Activated T-helper 1 cell treated with anti-CD3 and anti-CD28 coated beads, Interleukin-12 subunit alpha, Interleukin-12 subunit beta, Interleukin-2, Interleukin-4 antibody, amounts not matched to agents 30 ng/mL and 10 ng/mL and 1 ng/mL, durations not matched to agents 14 hours and 24 hours and 36 hours (primary cell): ENCODE results near the gene MDC1. TPM values are rescaled to one million over a fixed set of nuclear protein-coding genes. Genes with fewer than 3 reads are reported as not detected.

Source experiments
- DNase-seq: peaks from one replicate; pipeline ENCODE4 v3.0.0; 2021; ENCODE audit warnings: low spot score
- H3K27ac Mint-ChIP-seq: one replicate; pipeline ENCODE4 v1.8.0; 2021; ENCODE audit warnings: mild to moderate bottlenecking, mixed read lengths
- H3K27me3 Mint-ChIP-seq: one replicate; pipeline ENCODE4 v1.8.0; 2022; ENCODE audit warnings: mild to moderate bottlenecking, moderate library complexity, mixed read lengths; ENCODE audit not compliant: insufficient read depth
- H3K36me3 Mint-ChIP-seq: one replicate; pipeline ENCODE4 v1.8.0; 2021; ENCODE audit warnings: low read depth, mixed read lengths
- H3K4me1 Mint-ChIP-seq: one replicate; pipeline ENCODE4 v1.8.0; 2021; ENCODE audit warnings: low read depth, mixed read lengths
- H3K4me3 Mint-ChIP-seq: one replicate; pipeline ENCODE4 v1.8.0; 2021; ENCODE audit warnings: mild to moderate bottlenecking, moderate library complexity, mixed read lengths
- H3K9me3 Mint-ChIP-seq: one replicate; pipeline ENCODE4 v1.8.0; 2021; ENCODE audit warnings: mixed read lengths
- intact Hi-C: fragments of 100-400 bp; cut with micrococcal nuclease; formaldehyde crosslinking; loops from one replicate; pipeline ENCODE4 v1.15.1; 2024
- total RNA-seq: library from RNA; stranded (reverse); gene quantifications from 2 replicates; pipeline ENCODE4 v1.2.3, GENCODE V29; 2022

The MDC1 gene
- total RNA-seq, 1 donor from 2014 or later, result 93.7 TPM

- Mint-ChIP-seq H3K4me1 (peaks cover 46% of the 10 kb centered on the region), H3K36me3 (peaks cover 57% of the 10 kb centered on the region), H3K27ac (peak overlapping the region; percentile 92), H3K27me3 (no peaks in the 10 kb centered on the region), H3K9me3 (no peaks in the 10 kb centered on the region), H3K4me3 (peak overlapping the region; percentile 94)
- DNase-seq, result peak; percentile 45
- intact Hi-C loops, result loop anchor here (5.0 to 10.0 kb wide), 3 partner anchors 360 to 808 kb away; partner anchors contain the start of genes POLR1H, PPP1R11 and TRIM39
Observed at GRCh38 chr6:30684386-30685156, 32.5 kb downstream of the MDC1 start.

DNA sequence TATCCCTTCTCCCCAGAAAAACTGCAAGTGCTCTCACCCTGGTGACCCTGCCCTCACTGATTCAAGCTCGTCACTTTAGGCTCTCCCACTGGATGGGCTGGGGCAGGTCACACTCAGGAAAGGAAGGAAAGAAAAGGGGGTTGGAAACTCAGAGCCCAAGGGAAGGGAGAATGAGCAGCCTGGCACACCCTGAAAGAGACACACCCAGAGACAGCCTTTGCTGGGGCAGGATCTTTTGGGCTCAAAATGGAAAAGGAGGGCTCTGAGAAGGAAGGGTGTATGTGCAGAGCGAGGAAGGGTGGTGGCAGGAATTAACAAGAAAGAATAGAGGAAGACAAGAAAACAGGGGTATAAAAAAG is 33.1 kb downstream of the MDC1 start:
- peak overlapping the region; percentile 92 for H3K27ac Mint-ChIP-seq
- H3K4me3 Mint-ChIP-seq, result peak overlapping the region; percentile 94
- H3K9me3 Mint-ChIP-seq, result no peaks in the 10 kb centered on the region
- peaks cover 46% of the 10 kb centered on the region for H3K4me1 Mint-ChIP-seq
- no peak for DNase-seq
- H3K27me3 Mint-ChIP-seq, result no peaks in the 10 kb centered on the region
- peaks cover 63% of the 10 kb centered on the region for H3K36me3 Mint-ChIP-seq
- intact Hi-C loops, result loop anchor here (2.0 to 10.0 kb wide), 4 partner anchors 231 to 808 kb away; partner anchors contain the start of genes POLR1H, PPP1R11, TRIM39 and VARS2

DNA sequence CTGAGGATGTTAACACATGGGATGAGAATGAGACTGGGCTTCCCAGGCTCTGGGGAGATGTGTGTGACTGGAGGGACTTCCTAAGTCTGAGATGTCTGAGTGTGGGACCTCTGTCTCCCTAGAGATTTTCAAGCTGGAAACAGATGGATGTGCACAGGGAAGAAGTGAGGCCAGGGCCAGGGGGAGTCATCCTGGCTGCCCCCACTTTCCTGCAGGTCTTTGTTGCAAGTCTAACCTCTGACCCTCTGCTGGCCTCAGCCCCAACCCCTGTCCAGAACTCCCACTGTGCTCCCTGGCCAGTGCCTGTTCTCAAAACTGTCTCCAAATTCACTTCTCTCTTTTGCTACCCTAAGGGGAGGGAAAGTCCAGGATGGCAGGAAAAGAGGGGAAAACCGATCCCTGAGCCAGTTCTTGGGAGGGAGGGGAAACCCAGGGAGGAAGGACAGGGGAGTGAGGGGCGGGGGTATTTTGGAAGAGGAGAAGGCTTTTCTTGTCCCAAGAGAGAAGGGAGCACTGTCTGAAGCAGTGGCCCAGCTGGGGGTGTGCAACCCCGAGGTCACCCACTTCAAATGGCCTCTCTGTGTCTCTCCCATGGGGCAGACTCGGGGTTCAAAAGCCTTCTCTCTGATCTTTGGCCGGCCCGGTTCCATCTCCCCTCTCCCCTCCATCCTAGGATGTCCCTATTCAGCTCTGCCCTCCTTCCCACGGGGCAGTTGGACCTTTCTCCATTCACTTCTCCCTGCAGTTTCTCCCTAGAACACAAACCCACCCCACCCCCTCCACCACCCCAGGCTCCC is 33.7 kb downstream of the MDC1 start:
- no peak for DNase-seq
- H3K4me1 Mint-ChIP-seq, result peaks cover 44% of the 10 kb centered on the region
- peak overlapping the region; percentile 94 for H3K4me3 Mint-ChIP-seq
- peak overlapping the region; percentile 92 for H3K27ac Mint-ChIP-seq
- no peaks in the 10 kb centered on the region for H3K9me3 Mint-ChIP-seq
- peaks cover 66% of the 10 kb centered on the region for H3K36me3 Mint-ChIP-seq
- intact Hi-C loops, result loop anchor here (2.0 to 10.0 kb wide), 4 partner anchors 231 to 809 kb away; partner anchors contain the start of genes POLR1H, PPP1R11, TRIM39 and VARS2
- H3K27me3 Mint-ChIP-seq, result no peaks in the 10 kb centered on the region

DNA sequence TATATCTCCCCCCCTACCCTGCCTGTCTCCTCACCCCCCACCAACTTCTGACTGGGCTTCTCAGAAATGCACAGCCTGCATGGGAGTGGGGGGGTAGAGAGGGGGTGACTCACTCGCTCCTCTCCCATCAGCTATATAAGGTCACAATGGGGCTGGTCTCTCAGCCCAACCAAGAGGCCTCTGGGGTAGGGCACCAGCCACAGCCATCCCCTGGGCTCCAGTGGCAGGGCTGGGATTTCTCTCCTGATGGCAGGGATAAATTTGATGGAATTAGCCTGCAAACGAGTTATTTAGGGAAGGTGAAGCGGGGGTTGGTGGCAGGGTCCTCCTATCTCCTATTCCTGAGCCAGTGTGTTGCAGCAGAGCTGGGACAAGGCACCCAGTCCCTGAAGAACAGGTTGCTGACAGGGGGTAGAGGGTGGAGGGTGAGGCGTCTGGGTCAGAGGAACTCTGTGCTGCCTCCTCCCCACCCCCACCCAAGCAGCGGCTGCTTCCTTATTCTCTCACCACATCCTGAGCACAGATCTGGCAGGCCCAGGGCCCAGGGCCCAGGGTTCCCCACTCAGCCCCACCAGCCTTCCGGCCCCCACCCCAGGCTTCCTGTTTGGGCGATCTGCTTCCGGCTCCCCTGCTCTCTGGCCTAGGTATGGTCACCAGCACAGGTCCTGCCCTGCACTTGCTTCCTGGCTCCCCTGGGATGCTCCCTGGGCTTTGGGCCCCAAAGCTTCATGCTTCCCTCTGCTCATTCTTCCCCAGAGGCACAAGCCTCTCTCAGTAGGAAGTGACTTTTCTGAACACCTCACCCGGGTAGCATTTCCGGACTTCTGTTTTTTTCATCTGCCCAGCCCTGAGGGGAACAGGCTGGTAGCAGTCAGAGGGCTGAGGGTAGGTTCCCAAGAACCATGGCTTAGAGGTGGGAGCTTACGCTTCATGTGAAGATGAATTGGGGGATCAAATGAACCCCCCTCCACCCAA is 34.7 kb downstream of the MDC1 start:
- no peaks in the 10 kb centered on the region for H3K9me3 Mint-ChIP-seq
- peaks cover 35% of the 10 kb centered on the region for H3K4me1 Mint-ChIP-seq
- peak; percentile 86 for DNase-seq
- no peaks in the 10 kb centered on the region for H3K27me3 Mint-ChIP-seq
- H3K4me3 Mint-ChIP-seq, result peak overlapping the region; percentile 94
- peaks cover 66% of the 10 kb centered on the region for H3K36me3 Mint-ChIP-seq
- intact Hi-C loops, result loop anchor here (1.0 to 10.0 kb wide), 10 partner anchors 8 to 810 kb away; partner anchors contain the start of genes DHX16, MDC1, MRPS18B and NRM
- peak overlapping the region; percentile 92 for H3K27ac Mint-ChIP-seq

GRCh38 chr6:30681766-30682142 is 35.3 kb downstream of the MDC1 start:
- no peak for DNase-seq
- peaks cover 35% of the 10 kb centered on the region for H3K4me1 Mint-ChIP-seq
- intact Hi-C loops, result loop anchor here (1.0 to 10.0 kb wide), 10 partner anchors 8 to 811 kb away; partner anchors contain the start of genes DHX16, MDC1, MRPS18B and NRM
- H3K27me3 Mint-ChIP-seq, result no peaks in the 10 kb centered on the region
- peaks cover 70% of the 10 kb centered on the region for H3K36me3 Mint-ChIP-seq
- H3K9me3 Mint-ChIP-seq, result no peaks in the 10 kb centered on the region
- H3K4me3 Mint-ChIP-seq, result peak overlapping the region; percentile 94
- H3K27ac Mint-ChIP-seq, result peak overlapping the region; percentile 92

GRCh38 chr6:30679765-30680535 is 37.1 kb downstream of the MDC1 start:
- no peak for DNase-seq
- Mint-ChIP-seq H3K27ac (peak overlapping the region; percentile 72), H3K36me3 (peaks cover 70% of the 10 kb centered on the region), H3K9me3 (no peaks in the 10 kb centered on the region), H3K4me3 (peak overlapping the region; percentile 94), H3K27me3 (no peaks in the 10 kb centered on the region), H3K4me1 (peaks cover 28% of the 10 kb centered on the region)
- intact Hi-C loops, result loop anchor here (1.0 to 10.0 kb wide), 8 partner anchors 11 to 812 kb away; partner anchors contain the start of genes POLR1H, PPP1R11 and TRIM39

DNA sequence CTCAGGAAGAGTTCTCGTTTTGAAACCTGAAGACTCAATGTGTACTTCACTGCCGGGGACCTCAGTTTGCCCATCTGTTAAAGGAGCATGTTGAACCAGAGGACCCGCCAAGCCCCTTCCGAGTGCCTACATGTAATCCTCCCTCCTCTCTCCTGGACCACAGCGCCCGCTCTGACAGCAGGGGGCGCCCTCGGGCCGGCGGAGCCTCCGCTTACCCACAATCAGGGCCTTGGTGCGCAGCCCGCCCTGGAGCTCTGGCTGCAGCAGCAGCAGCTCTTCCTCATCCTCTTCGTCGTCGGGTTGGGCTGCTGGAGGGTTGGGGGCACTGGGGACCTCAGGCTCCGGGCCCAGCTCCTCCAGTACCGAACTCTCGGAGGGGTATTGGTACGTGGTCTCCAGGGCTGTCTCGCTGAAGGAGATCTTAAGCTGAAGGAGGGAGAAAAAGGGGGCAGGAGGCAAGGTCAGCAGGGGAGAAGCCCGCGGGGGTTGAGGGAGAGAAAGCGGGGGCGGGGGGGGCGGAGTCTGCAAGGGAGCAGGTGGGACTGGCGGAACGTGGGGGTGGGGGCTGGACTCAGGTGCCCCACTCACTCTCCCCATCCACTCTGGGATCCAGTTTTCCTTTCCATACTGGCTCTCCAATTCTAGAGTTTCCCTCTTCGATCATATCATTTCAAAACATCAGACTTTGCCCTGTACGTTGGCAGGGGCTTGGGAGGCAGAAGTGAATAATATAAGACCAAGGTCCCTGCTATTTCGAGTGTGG is 37.9 kb downstream of the MDC1 start:
- peak; percentile 85 for DNase-seq
- Mint-ChIP-seq H3K27ac (peak overlapping the region; percentile 90), H3K4me3 (peak overlapping the region; percentile 94), H3K36me3 (peaks cover 64% of the 10 kb centered on the region), H3K9me3 (no peaks in the 10 kb centered on the region), H3K4me1 (peaks cover 26% of the 10 kb centered on the region), H3K27me3 (no peaks in the 10 kb centered on the region)
- intact Hi-C loops, result loop anchor here (1.0 kb wide), 5 partner anchors 12 to 408 kb away; no protein-coding TSS in a partner anchor

- Mint-ChIP-seq H3K27ac (no peak overlapping the region), H3K27me3 (no peaks in the 10 kb centered on the region), H3K36me3 (peaks cover 46% of the 10 kb centered on the region), H3K9me3 (no peaks in the 10 kb centered on the region), H3K4me3 (peak overlapping the region; percentile 20), H3K4me1 (peaks cover 37% of the 10 kb centered on the region)
- intact Hi-C loops, result no loop called here
- no peak for DNase-seq
Observed at GRCh38 chr6:30676660-30677285, 40.3 kb downstream of the MDC1 start.

GRCh38 chr6:30672445-30673253 is 44.4 kb downstream of the MDC1 start, which contains the start of gene DHX16:
Gene DHX16 (minus strand): TSS chr6:30673006. CDS start chr6:30672841, 165 bp downstream.
- Mint-ChIP-seq H3K9me3 (no peaks in the 10 kb centered on the region), H3K27ac (peak within 1 kb of the TSS; percentile 76), H3K4me3 (peak within 1 kb of the TSS; percentile 87), H3K4me1 (peaks cover 28% of the 10 kb centered on the region), H3K27me3 (no peaks in the 10 kb centered on the region), H3K36me3 (peaks cover 31% of the 10 kb centered on the region)
- peak; percentile 85 for DNase-seq
- intact Hi-C loops, result loop anchor here (1.0 to 5.0 kb wide), 8 partner anchors 10 to 325 kb away; partner anchors contain the start of genes ATAT1, C6orf136, GTF2H4 and MDC1
